H1 (cell line): ENCODE measurements around the gene SLC26A1. TPM values are rescaled to one million over a fixed set of nuclear protein-coding genes. Genes with fewer than 3 reads are reported as not detected.

Experiments used
- CTCF ChIA-PET: fragments of 300-600 bp; sonication (Branson Sonifier 250); formaldehyde crosslinking; loops from one replicate; lab custom pipeline; 2021; ENCODE audit not compliant: partially characterized antibody; lab: Charles Lee
- POLR2A ChIA-PET: fragments of 300-600 bp; sonication (Branson Sonifier 250); formaldehyde crosslinking; loops from one replicate; lab custom pipeline; 2021; ENCODE audit warnings: inconsistent platforms; ENCODE audit not compliant: partially characterized antibody; lab: Charles Lee
- DNase-seq, 2 experiments: peaks; one replicate each; pipeline versions ENCODE4 v3.0.0 to v3.0.0-alpha.2; 2010 to 2022; ENCODE audit warnings: low spot score in 2 of 2, low read depth in 1 of 2, mixed read lengths in 1 of 2
- FAIRE-seq: peaks from 2 replicates; lab custom pipeline; 2011; peaks lifted over from hg19 to GRCh38; lab: Jason Lieb, UNC
- H2AFZ ChIP-seq: 2 replicates; pipeline ENCODE4 v1.8.1; 2012; ENCODE audit warnings: low read length, inconsistent platforms
- H2AK5ac ChIP-seq: 2 replicates; pipeline ENCODE4 v1.6.1; 2013; ENCODE audit warnings: low read depth, low read length
- H2BK120ac ChIP-seq: replicated peaks from 2 replicates; pipeline ENCODE3; 2013; ENCODE audit warnings: low read depth, low read length, inconsistent platforms
- H2BK12ac ChIP-seq: 2 replicates; pipeline ENCODE4 v1.6.1; 2013; ENCODE audit warnings: low read depth, low read length
- H2BK15ac ChIP-seq: 2 replicates; pipeline ENCODE4 v1.6.1; 2013; ENCODE audit warnings: low read length
- H2BK20ac ChIP-seq: 2 replicates; pipeline ENCODE4 v1.6.1; 2013; ENCODE audit warnings: low read length
- H2BK5ac ChIP-seq: 2 replicates; pipeline ENCODE4 v1.6.1; 2013; ENCODE audit warnings: low read depth, low read length
- H3K14ac ChIP-seq: 2 replicates; pipeline ENCODE4 v1.6.1; 2013; ENCODE audit warnings: inconsistent platforms; ENCODE audit not compliant: insufficient read length
- H3K18ac ChIP-seq: 2 replicates; pipeline ENCODE4 v1.6.1; 2013; ENCODE audit warnings: low read length; ENCODE audit errors: extremely low read depth
- H3K23ac ChIP-seq: 2 replicates; pipeline ENCODE4 v1.6.1; 2013; ENCODE audit warnings: inconsistent platforms; ENCODE audit not compliant: insufficient read length
- H3K23me2 ChIP-seq: 2 replicates; pipeline ENCODE4 v1.6.1; 2013; ENCODE audit warnings: low read depth, low read length
- H3K27ac ChIP-seq: 2 replicates; pipeline ENCODE4 v1.6.1; 2011; ENCODE audit warnings: low read depth, low read length, inconsistent platforms
- H3K27me3 ChIP-seq, 4 experiments: replicated peaks in 1 of 4; 1 replicate in 1 of 4; 2 replicates in 3 of 4; pipeline versions ENCODE4 v1.6.1 to v1.8.1; 2011 to 2013; ENCODE audit warnings: low read length in 3 of 4, mild to moderate bottlenecking in 3 of 4, inconsistent platforms in 2 of 4, mixed read lengths in 2 of 4, moderate library complexity in 1 of 4; ENCODE audit not compliant: control insufficient read depth in 3 of 4, insufficient read depth in 3 of 4; ENCODE audit errors: extremely low read depth in 1 of 4
- H3K36me3 ChIP-seq, 4 experiments: 2 replicates each; pipeline versions ENCODE4 v1.6.1 to v1.8.1; 2011 to 2013; ENCODE audit warnings: mild to moderate bottlenecking in 4 of 4, low read length in 3 of 4, moderate library complexity in 2 of 4, control low read depth in 1 of 4, inconsistent platforms in 1 of 4; ENCODE audit not compliant: insufficient read depth in 4 of 4, control insufficient read depth in 2 of 4
- H3K4ac ChIP-seq: replicated peaks from 2 replicates; pipeline ENCODE3; 2013; ENCODE audit warnings: low read length, low read depth, mixed read lengths, inconsistent platforms; ENCODE audit not compliant: insufficient read length
- H3K4me1 ChIP-seq, 4 experiments: replicated peaks in 1 of 4; 1 replicate in 1 of 4; 2 replicates in 3 of 4; pipeline versions ENCODE4 v1.6.1 to v1.8.1; 2011 to 2013; ENCODE audit warnings: low read length in 3 of 4, inconsistent platforms in 2 of 4, mixed read lengths in 1 of 4; ENCODE audit not compliant: insufficient read depth in 4 of 4, control insufficient read depth in 3 of 4
- H3K4me2 ChIP-seq, 2 experiments: 2 replicates each; pipeline versions ENCODE4 v1.6.1 to v1.8.1; 2011 to 2013; ENCODE audit warnings: low read depth in 2 of 2, low read length in 2 of 2, control low read depth in 1 of 2, inconsistent platforms in 1 of 2, mild to moderate bottlenecking in 1 of 2; ENCODE audit not compliant: insufficient read depth in 1 of 2
- H3K4me3 ChIP-seq, 4 experiments: fragments of 200-600, 300-600 bp in 1 of 4; sonication (generic), shearing (Covaris generic), sonication (Bioruptor Twin) in 1 of 4; 2 replicates each; pipeline versions ENCODE4 v1.5.1 to v1.8.1; 2011 to 2016; ENCODE audit warnings: low read length in 4 of 4, low read depth in 3 of 4, control low read depth in 2 of 4, inconsistent platforms in 2 of 4, mild to moderate bottlenecking in 2 of 4, mixed read lengths in 1 of 4, moderate library complexity in 1 of 4; ENCODE audit not compliant: insufficient read depth in 2 of 4; ENCODE audit errors: extremely low read depth in 1 of 4
- H3K56ac ChIP-seq: replicated peaks from 2 replicates; pipeline ENCODE3; 2013; ENCODE audit warnings: low read depth, mild to moderate bottlenecking, mixed read lengths, low read length, inconsistent platforms; ENCODE audit not compliant: insufficient read length
- H3K79me1 ChIP-seq: 2 replicates; pipeline ENCODE4 v1.6.1; 2013; ENCODE audit warnings: low read depth, low read length, control low read depth
- H3K79me2 ChIP-seq, 2 experiments: 2 replicates each; pipeline versions ENCODE4 v1.6.1 to v1.8.1; 2012 to 2013; ENCODE audit warnings: low read length in 2 of 2, mild to moderate bottlenecking in 2 of 2, inconsistent platforms in 1 of 2; ENCODE audit not compliant: insufficient read depth in 2 of 2, control insufficient read depth in 1 of 2
- H3K9ac ChIP-seq, 4 experiments: replicated peaks in 1 of 4; 1 replicate in 1 of 4; 2 replicates in 3 of 4; pipeline versions ENCODE4 v1.6.1 to v1.8.1; 2011 to 2013; ENCODE audit warnings: low read depth in 3 of 4, low read length in 3 of 4, control low read depth in 2 of 4, mild to moderate bottlenecking in 2 of 4, moderate library complexity in 2 of 4, inconsistent platforms in 1 of 4; ENCODE audit errors: extremely low read depth in 1 of 4
- H3K9me3 ChIP-seq, 2 experiments: 2 replicates each; pipeline versions ENCODE4 v1.6.1 to v1.8.1; 2012 to 2013; ENCODE audit warnings: mild to moderate bottlenecking in 2 of 2, moderate library complexity in 2 of 2, control low read depth in 1 of 2, inconsistent platforms in 1 of 2, low read depth in 1 of 2, low read length in 1 of 2, mixed read lengths in 1 of 2; ENCODE audit not compliant: insufficient read depth in 2 of 2
- H4K20me1 ChIP-seq, 2 experiments: replicated peaks in 1 of 2; 2 replicates each; pipeline versions ENCODE3 to v1.8.1; 2011 to 2013; ENCODE audit warnings: inconsistent platforms in 2 of 2, low read length in 2 of 2, mild to moderate bottlenecking in 1 of 2; ENCODE audit not compliant: insufficient read depth in 2 of 2, control insufficient read depth in 1 of 2
- H4K5ac ChIP-seq: 2 replicates; pipeline ENCODE4 v1.6.1; 2013; ENCODE audit warnings: low read length, low read depth, mixed read lengths, inconsistent platforms; ENCODE audit not compliant: insufficient read length
- H4K8ac ChIP-seq: 2 replicates; pipeline ENCODE4 v1.8.0; 2013; ENCODE audit warnings: mild to moderate bottlenecking, moderate library complexity, low read length, inconsistent platforms; ENCODE audit not compliant: insufficient read depth; ENCODE audit errors: extremely low read depth
- H4K91ac ChIP-seq: replicated peaks from 2 replicates; pipeline ENCODE3; 2013; ENCODE audit warnings: low read length, mixed read lengths, inconsistent platforms; ENCODE audit not compliant: insufficient read length
- CTCF ChIP-seq, 3 experiments: IDR thresholded peaks; 1 replicate in 2 of 3; 2 replicates in 1 of 3; pipeline versions ENCODE4 v1.5.1 to v1.6.1; 2011; ENCODE audit warnings: low read length in 3 of 3, mild to moderate bottlenecking in 3 of 3, inconsistent platforms in 2 of 3, low read depth in 1 of 3, moderate library complexity in 1 of 3; ENCODE audit not compliant: insufficient read depth in 1 of 3; ENCODE audit errors: control extremely low read depth in 1 of 3
- EZH2 ChIP-seq: fragments of 200-600 bp; sonication (generic); IDR thresholded peaks from 2 replicates; pipeline ENCODE4 v1.7.1; 2012; ENCODE audit warnings: low read depth, mild to moderate bottlenecking, moderate library complexity, low read length, inconsistent platforms; ENCODE audit not compliant: severe bottlenecking
- JUN ChIP-seq: IDR thresholded peaks from 2 replicates; pipeline ENCODE4 v1.6.1; 2011; ENCODE audit warnings: low read depth, mild to moderate bottlenecking, improper control_type of control experiment, low read length
- KDM5A ChIP-seq: fragments of 200-600 bp; IDR thresholded peaks from 2 replicates; pipeline ENCODE4 v1.7.1; 2012; ENCODE audit warnings: mild to moderate bottlenecking, low read length, inconsistent platforms, mixed read lengths
- RAD21 ChIP-seq, 2 experiments: IDR thresholded peaks in 1 of 2; conservative IDR thresholded peaks in 1 of 2; 2 replicates each; pipeline ENCODE4 v1.6.1; 2011; ENCODE audit warnings: low read depth in 2 of 2, low read length in 2 of 2, improper control_type of control experiment in 1 of 2, inconsistent platforms in 1 of 2, mild to moderate bottlenecking in 1 of 2, moderate library complexity in 1 of 2
- RBBP5 ChIP-seq: IDR thresholded peaks from 2 replicates; pipeline ENCODE4 v1.7.1; 2012; ENCODE audit warnings: low read depth, mild to moderate bottlenecking, inconsistent platforms, low read length, moderate library complexity, borderline replicate concordance
- WGBS, 2 experiments: shearing (Covaris generic) in 1 of 2; methylation state at CpG; one replicate each; pipeline versions ENCODE4 v1.1.6 to v1.1.7; 2013 to 2015; ENCODE audit warnings: low lambda C conversion rate in 2 of 2, mixed read lengths in 2 of 2, inconsistent platforms in 1 of 2, low coverage in 1 of 2, missing lambda C conversion rate in 1 of 2; ENCODE audit not compliant: insufficient replicate concordance in 2 of 2, insufficient coverage in 1 of 2, insufficient read length in 1 of 2; ENCODE audit errors: extremely low coverage in 1 of 2, missing lambda C conversion rate in 1 of 2; 5-methylcytosine and 5-hydroxymethylcytosine counted together
- polyA plus RNA-seq, 7 experiments: library from polyadenylated mRNA; depleted of rRNA in 3 of 7; stranded (reverse) in 5 of 7; unstranded in 2 of 7; fragments of >200 nt in 5 of 7; fragments of 200-250 nt in 2 of 7; gene quantifications; 1 replicate in 5 of 7; 2 replicates in 1 of 7; 4 replicates in 1 of 7; pipeline versions ENCODE4 v1.2.1 to v1.2.3, GENCODE V29; 2011 to 2013; ENCODE audit warnings: missing spikeins in 2 of 7, mixed read lengths in 2 of 7
- total RNA-seq: library from RNA; stranded (reverse); fragmentation: NEBNext Ultra II Directional; extraction: Animal tissue kit (Norgen Biotek cat#: 25700); gene quantifications from 2 replicates; pipeline ENCODE4 v1.2.1, GENCODE V29; 2021

SLC26A1 gene
- total and polyA plus RNA-seq, 2 of the 8 experiments (the other 6 are each of a cell fraction or from before 2014, with no cell fraction given), result 0.11 TPM; not detected in 1

DNA sequence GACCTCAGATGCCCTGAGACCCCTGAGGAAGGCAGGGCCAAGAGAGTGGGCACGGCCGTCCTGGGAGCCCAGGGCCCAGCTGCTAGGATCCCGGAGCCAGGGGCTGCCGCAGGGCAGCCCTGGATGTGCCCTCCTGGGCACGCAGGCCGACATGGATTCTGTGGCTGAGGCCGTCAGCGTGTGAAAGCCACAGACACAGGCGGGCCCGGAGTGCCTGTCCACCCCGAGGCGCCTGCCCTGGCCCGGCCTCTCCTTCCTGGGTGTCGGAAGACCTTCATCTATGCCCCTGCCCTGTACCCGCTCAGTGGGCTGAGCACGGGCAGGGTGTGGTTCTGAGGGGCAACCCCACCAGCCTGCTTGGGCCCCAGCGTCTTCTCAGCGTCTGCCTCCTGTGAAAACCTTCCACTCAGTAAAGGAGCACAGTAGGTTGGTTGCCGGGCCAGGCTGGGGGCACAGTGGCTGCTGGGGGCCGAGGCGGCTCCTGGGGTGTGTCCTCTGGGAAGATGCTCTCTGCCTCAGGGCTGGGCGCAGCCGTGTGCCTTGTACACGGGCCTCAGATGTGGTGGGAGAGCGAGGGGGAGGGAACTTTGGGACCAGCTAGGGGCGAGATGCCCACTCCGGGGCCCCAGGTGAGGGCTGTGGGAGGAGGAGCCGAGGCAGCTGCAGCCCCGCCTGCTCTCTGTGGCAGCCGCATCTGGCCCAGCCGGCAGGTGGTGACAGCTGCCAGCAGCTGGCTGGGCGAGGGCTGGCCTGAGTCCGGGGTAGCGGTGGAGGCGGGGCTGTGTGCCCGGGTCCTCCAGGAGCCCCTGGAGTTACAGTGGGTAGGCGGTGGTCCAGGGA, 39.0 kb upstream of the SLC26A1 start:
- Histone ChIP-seq H2BK120ac (no peak overlapping the region), H3K56ac (no peak overlapping the region), H3K4me3 (no peak overlapping the region), H2BK5ac (no peak overlapping the region), H3K36me3 (no peaks in the 10 kb centered on the region), H4K20me1 (peaks cover 0 to 2% of the 10 kb centered on the region in 2 experiments), H3K18ac (no peak overlapping the region), H3K4me1 (peaks cover 0 to 8% (median 0%) of the 10 kb centered on the region in 4 experiments; a peak in 2 of 7 replicates), H3K27me3 (no peaks in the 10 kb centered on the region), H3K4ac (no peak overlapping the region), H2AFZ (no peak overlapping the region), H2BK12ac (no peak overlapping the region), H4K8ac (peak overlapping the region; percentile 85)
- no peak for DNase-seq
- 87% methylated on average over 27 of the region's 37 CpGs; no CpG with 5 or more reads in 1 of the 2 experiments for WGBS, 2 experiments
- POLR2A ChIA-PET, result interaction anchor here (0.7 to 2.3 kb wide), 2 partner anchors 15 to 73 kb away, joined by 4 to 7 read pairs; no protein-coding TSS in a partner anchor
- TF ChIP-seq RAD21 (IDR thresholded peaks at IDR 0.05 in 1 of 2, conservative IDR thresholded peaks at IDR 0.05 in 1 of 2; ENCODE audit: low read depth in 2 of 2, low read length in 2 of 2) (peak in 1 of 2 experiments; percentile 39; a peak in 2 of 4 replicates), EZH2 (no peak), RBBP5 (no peak), CTCF (IDR thresholded peaks at IDR 0.05; ENCODE audit: control extremely low read depth in 1 of 3, insufficient read depth in 1 of 3, low read depth in 1 of 3, low read length in 3 of 3) (peak in 1 of 3 experiments; percentile 20; a peak in 1 of 4 replicates), KDM5A (no peak), JUN (no peak)
- TF ChIP-seq, all 59 proteins: peak for 2
- no peak for FAIRE-seq
- no peaks in the 10 kb centered on the region for H3K9me3 ChIP-seq
- H3K14ac ChIP-seq, result no peak overlapping the region
- H3K79me1 ChIP-seq, result no peaks in the 10 kb centered on the region
- H4K91ac ChIP-seq, result no peak overlapping the region
- no peak overlapping the region for H2BK15ac ChIP-seq
- no peak overlapping the region for H3K9ac ChIP-seq
- H3K79me2 ChIP-seq, result no peaks in the 10 kb centered on the region
- CTCF ChIA-PET, result no interaction called here
- no peaks in the 10 kb centered on the region for H3K23me2 ChIP-seq
- H2AK5ac ChIP-seq, result no peak overlapping the region
- H2BK20ac ChIP-seq, result no peak overlapping the region
- H4K5ac ChIP-seq, result no peak overlapping the region
- no peak overlapping the region for H3K27ac ChIP-seq
- no peak overlapping the region for H3K23ac ChIP-seq
- no peak overlapping the region for H3K4me2 ChIP-seq
